GM15510 (cell line): ENCODE results near the gene TGFB2.

ENCODE experiments used
- POLR2A ChIP-seq: IDR thresholded peaks from 3 replicates; pipeline ENCODE4 v1.6.1; 2011; ENCODE audit warnings: borderline replicate concordance; ENCODE audit not compliant: insufficient read length; ENCODE audit errors: extremely low read depth

TGFB2 gene

DNA sequence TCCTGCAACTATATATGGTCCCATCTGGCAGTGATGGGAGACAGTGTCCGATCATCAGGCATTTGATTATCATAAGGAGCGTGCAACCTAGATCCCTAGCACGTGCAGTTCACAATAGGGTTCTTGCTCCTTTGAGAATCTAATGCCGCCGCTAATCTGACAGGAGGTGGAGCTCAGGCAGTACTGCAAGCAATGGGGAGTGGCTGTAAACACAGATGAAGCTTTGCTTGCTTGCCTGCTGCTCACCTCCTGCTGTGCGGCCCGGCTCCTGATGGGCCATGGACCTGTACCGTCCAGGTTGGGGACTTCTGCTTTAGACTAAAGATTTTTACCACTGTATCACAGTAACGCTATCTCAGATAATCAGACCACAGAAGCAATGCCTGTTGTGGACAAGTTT, 63.8 kb downstream of the TGFB2 start:
- no peak for TF ChIP-seq POLR2A

DNA sequence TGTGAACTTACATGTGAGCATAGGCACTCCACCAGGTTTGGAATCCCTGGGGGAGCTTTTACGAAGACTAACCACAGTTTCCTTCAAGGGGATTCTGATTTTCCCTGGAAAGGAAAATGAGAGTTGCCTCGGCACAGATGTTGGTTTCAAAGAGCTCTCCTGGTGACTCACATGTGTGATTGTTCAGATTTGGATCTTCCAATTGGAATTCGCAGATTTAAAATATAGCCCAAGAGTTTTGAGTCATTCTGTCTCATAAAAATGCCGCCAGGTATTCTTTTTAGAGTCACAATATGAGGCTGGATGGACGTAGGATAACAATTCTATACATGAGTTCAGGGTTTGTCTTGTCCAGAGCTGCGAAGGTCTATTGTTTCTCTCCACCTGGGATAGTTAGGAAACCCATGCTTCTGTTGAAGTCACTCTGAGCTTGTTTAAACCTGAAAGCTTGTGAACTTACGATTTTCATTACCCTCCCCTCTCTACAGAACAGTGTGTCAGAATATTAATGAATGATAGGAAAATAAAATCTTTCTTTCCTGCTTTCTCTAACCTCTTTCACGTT, 64.9 kb downstream of the TGFB2 start:
- TF ChIP-seq POLR2A, result no peak

GRCh38 chr1:218411101-218411500, 66.0 kb downstream of the TGFB2 start:
- no peak for TF ChIP-seq POLR2A

DNA sequence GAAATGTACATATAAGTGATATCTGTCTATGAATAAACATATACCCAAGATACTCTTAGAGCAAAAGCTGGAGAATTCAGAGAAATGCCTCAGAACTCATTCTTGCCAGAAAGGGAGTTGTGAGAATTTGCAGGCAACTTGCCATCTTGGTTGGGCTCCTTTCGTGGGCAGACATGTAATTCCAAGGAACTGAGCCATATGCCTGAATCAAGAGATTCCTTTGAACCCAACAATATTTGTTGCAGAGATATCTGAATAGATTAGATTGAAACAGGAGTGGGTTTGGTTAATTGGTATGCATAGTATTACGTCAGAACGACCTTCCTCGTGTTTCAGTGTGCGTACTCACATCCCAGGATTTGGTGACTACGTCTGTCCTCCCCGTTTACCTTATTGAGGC, 67.0 kb downstream of the TGFB2 start:
- no peak for TF ChIP-seq POLR2A

GRCh38 chr1:218413179-218413578, 68.0 kb downstream of the TGFB2 start:
- no peak for TF ChIP-seq POLR2A

- no peak for TF ChIP-seq POLR2A
Measured at GRCh38 chr1:218414060-218414728, 69.1 kb downstream of the TGFB2 start.

GRCh38 chr1:218415726-218416125, 70.6 kb downstream of the TGFB2 start:
- TF ChIP-seq POLR2A, result no peak

GRCh38 chr1:218421531-218421930, 76.4 kb downstream of the TGFB2 start:
- TF ChIP-seq POLR2A, result no peak

DNA sequence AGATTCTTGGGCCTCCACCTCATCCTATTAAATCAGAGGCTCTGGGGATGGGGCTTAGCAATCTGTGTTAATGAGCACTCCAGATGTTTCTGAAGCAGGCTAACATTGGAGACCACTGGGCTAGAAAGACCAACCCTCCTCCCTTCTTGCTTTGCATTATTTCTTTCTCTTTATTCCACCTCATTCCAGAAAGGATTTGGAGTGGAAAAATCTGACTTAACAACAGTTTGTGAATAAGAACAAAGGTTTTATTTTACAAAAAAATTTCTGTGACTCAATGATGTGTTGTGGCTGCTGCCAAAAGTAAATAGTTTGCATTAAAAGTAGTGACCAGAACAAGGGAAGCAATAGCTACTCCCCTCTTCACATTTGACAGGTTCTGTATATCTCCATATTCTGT, 79.4 kb downstream of the TGFB2 start:
- TF ChIP-seq POLR2A, result no peak

DNA sequence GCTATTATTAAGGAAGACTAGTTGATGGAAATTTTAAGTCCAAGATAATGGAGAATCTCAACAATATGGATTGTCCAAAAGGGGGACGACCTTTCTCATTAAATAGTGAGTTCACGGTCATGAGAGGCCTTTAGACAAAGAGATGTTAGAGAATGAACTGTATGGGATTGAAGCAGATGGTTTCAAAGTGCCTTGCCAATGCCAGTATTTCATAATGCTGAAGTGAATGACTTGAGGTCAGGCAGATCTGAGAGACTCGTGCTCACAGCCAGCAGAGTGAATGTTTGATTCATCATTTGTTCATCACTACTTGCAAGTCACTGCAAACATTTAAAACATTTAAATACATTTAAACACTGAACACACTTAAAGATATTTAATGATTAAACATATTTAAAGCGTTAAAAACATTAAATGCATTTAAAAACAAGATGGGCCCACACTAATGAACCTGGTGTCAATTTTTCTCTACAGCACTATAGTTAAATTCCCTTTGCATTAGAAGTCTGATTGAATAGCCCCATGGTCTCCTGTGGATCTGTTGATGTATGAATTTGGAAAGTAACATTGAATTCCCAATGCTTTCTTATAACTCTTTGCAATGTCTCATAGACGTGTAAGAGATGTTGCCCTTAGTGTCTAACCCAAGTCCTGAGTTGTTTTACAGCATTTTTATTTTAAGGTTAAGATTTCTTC, 80.7 kb downstream of the TGFB2 start:
- TF ChIP-seq POLR2A, result no peak

DNA sequence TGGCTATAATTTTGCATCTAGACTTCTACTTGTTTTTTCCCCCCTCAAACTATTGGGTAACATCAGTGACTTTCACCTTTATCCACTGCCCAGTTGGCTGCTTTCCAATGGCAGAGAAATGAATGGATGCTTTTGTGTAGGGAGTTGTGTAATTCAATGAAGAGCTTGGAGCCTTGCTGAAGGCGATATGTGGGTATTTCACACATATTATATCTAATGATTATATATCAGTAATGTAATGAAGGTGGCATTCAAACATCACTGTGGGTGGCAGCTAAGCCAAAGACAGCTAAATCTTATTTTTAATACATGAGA, 81.2 kb downstream of the TGFB2 start:
- no peak for TF ChIP-seq POLR2A

- no peak for TF ChIP-seq POLR2A
Measured at GRCh38 chr1:218429301-218429700, 84.2 kb downstream of the TGFB2 start.

- no peak for TF ChIP-seq POLR2A
Measured at GRCh38 chr1:218430346-218430745, 85.2 kb downstream of the TGFB2 start.

- no peak for TF ChIP-seq POLR2A
Measured at GRCh38 chr1:218430822-218431221, 85.7 kb downstream of the TGFB2 start.

GRCh38 chr1:218431476-218431875, 86.3 kb downstream of the TGFB2 start:
- TF ChIP-seq POLR2A, result no peak

- TF ChIP-seq POLR2A, result no peak
Measured at GRCh38 chr1:218433744-218434143, 88.6 kb downstream of the TGFB2 start.
